Motor neuron (in vitro differentiated cells): Measurements from ENCODE around the gene MAP3K9. TPM values are rescaled to one million over a fixed set of nuclear protein-coding genes. Genes with fewer than 3 reads are reported as not detected.
A peak's percentile ranks its signal among the peaks of the same experiment; 100 is the strongest.

ENCODE experiments used
- ATAC-seq, 8 experiments: fragments of 200-7000 bp; cut with Tn5 transposase; replicated peaks in 6 of 8; 2 replicates each; pipeline ENCODE4 v1.8.0; 2021; ENCODE audit warnings: mild to moderate bottlenecking in 8 of 8, moderate library complexity in 8 of 8
- H3K27ac ChIP-seq, 2 donors: fragments of 250-450 bp; sonication (Bioruptor Pico); 2 replicates each; pipeline ENCODE4 v1.9.0; 2021; ENCODE audit warnings: antibody characterized with exemption in 2 of 2, mild to moderate bottlenecking in 2 of 2, moderate library complexity in 1 of 2
- H3K4me1 ChIP-seq, 2 donors: fragments of 250-450 bp; sonication (Bioruptor Pico); replicated peaks in 1 of 2; 2 replicates each; pipeline ENCODE4 v1.6.1; 2021; ENCODE audit warnings: antibody characterized with exemption in 2 of 2, mild to moderate bottlenecking in 2 of 2, moderate library complexity in 1 of 2
- H3K4me3 ChIP-seq, 5 donors: fragments of 250-450 bp; sonication (Bioruptor Pico); 2 replicates each; pipeline ENCODE4 v1.9.0; 2021; ENCODE audit warnings: antibody characterized with exemption in 5 of 5, mild to moderate bottlenecking in 5 of 5, moderate library complexity in 4 of 5
- WGBS, 10 experiments: fragments of 450-650 bp; shearing (Covaris generic); methylation state at CpG; one replicate each; pipeline ENCODE4 v1.0.0; 2022; 5-methylcytosine and 5-hydroxymethylcytosine counted together
- in situ Hi-C, 9 experiments: fragments of 400-800 bp; cut with MboI; loops; one replicate each; pipeline ENCODE4 v1.15.0; 2021; ENCODE audit warnings: low sequenced_read_pairs in 9 of 9, low pct_unique_long_range_greater_than_20kb in 2 of 9; ENCODE audit not compliant: unreplicated experiment in 9 of 9
- total RNA-seq, 8 experiments: library from RNA; unstranded; fragments of 300-600 nt; gene quantifications; 2 replicates each; pipeline versions ENCODE4 v1.2.3 to v1.2.4, GENCODE V29; 2022

MAP3K9 gene
- total RNA-seq, 8 experiments from 2014 or later = 1.0 to 12.2 (median 10.5) TPM

- Histone ChIP-seq H3K4me1 (peaks cover 7 to 36% of the 10 kb centered on the region in 2 donors), H3K4me3 (peak overlapping the region in 1 of 5 donors; percentile 80), H3K27ac (no peak overlapping the region)
- in situ Hi-C loops = loop anchor here in 4 of 9 experiments (10.0 to 25.0 kb wide), 3 partner anchors 151 to 199 kb away; partner anchors contain the start of gene MED6 (in 2 of the 4)
- 71 to 100% (median 83%) methylated on average over 1 to 2 of the region's 2 CpGs; no CpG with 5 or more reads in 3 of the 10 experiments for WGBS, 10 experiments
- no peak for ATAC-seq
Observed at GRCh38 chr14:70811578-70811977, 2.3 kb upstream of the MAP3K9 start.

GRCh38 chr14:70811050-70811449 lies 1.7 kb upstream of the MAP3K9 start:
- no peak overlapping the region for H3K27ac ChIP-seq
- no peak for ATAC-seq
- in situ Hi-C loops = loop anchor here in 4 of 9 experiments (10.0 to 25.0 kb wide), 3 partner anchors 151 to 199 kb away; partner anchors contain the start of gene MED6 (in 2 of the 4)
- WGBS, 10 experiments = 40 to 100% (median 85%) methylated on average over 1 to 2 of the region's 2 CpGs; no CpG with 5 or more reads in 2 of the 10 experiments
- peak overlapping the region; percentile 59 to 81 (median 79) for H3K4me3 ChIP-seq
- peaks cover 7 to 36% of the 10 kb centered on the region in 2 donors for H3K4me1 ChIP-seq

- no peak for ATAC-seq
- in situ Hi-C loops = loop anchor here in 4 of 9 experiments (10.0 to 25.0 kb wide), 3 partner anchors 152 to 198 kb away; partner anchors contain the start of gene MED6 (in 2 of the 4)
Observed at GRCh38 chr14:70810621-70811020, 1.3 kb upstream of the MAP3K9 start.

GRCh38 chr14:70808416-70809224 lies 693 bp downstream of the MAP3K9 start:
- in situ Hi-C loops = loop anchor here in 3 of 9 experiments (25.0 kb wide), 2 partner anchors 154 to 196 kb away; partner anchors contain the start of gene MED6 (in 2 of the 3)

More at GRCh38 chr14:70810621-70811020, 1.3 kb upstream of the MAP3K9 start:
- H3K4me1 ChIP-seq = peaks cover 7 to 36% of the 10 kb centered on the region in 2 donors
- no peak overlapping the region for H3K27ac ChIP-seq
- H3K4me3 ChIP-seq = peak overlapping the region; percentile 59 to 81 (median 79)
- WGBS, 10 experiments = 25 to 84% (median 46%) methylated on average over 1 to 7 of the region's 7 CpGs; no CpG with 5 or more reads in 1 of the 10 experiments

DNA sequence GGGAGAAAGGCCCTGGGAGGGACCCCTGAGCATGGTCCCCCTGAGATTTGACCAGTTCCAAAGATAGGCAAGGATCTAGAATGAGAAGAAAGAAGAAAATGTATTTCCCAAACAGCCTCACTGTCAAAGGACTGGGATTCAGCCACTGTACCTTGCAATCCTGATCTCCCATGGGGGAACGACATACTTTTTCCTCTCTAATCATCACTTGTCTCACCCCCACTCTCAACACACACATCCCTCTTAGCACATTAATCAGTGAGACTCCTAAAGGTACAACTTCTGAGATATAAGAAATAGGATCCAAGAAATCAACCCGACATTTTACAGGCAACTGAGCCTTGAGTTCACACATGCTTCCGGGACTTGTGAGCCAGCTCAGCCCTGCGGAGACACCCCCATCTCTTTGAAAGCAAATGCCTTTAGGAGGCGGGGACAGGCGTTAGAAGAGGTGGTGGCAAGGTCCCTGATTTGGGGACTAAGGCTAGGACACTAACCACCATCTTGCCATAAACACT lies 1.4 kb downstream of the MAP3K9 start:
- Histone ChIP-seq H3K4me1 (peaks cover 7 to 21% of the 10 kb centered on the region in 2 donors), H3K4me3 (peak overlapping the region; percentile 59 to 81 (median 79)), H3K27ac (no peak overlapping the region)
- 0 to 26% (median 9%) methylated on average over 2 to 3 of the region's 6 CpGs; no CpG with 5 or more reads in 4 of the 10 experiments for WGBS, 10 experiments
- in situ Hi-C loops = loop anchor here in 3 of 9 experiments (25.0 kb wide), 2 partner anchors 154 to 196 kb away; partner anchors contain the start of gene MED6 (in 2 of the 3)
- ATAC-seq = no peak

More at GRCh38 chr14:70808416-70809224, 693 bp downstream of the MAP3K9 start:
- peak overlapping the region; percentile 52 to 80 for H3K27ac ChIP-seq
- peaks cover 7 to 27% of the 10 kb centered on the region in 2 donors for H3K4me1 ChIP-seq
- WGBS, 10 experiments = 0% methylated on average over 9 of the region's 77 CpGs; no CpG with 5 or more reads in 9 of the 10 experiments
- H3K4me3 ChIP-seq = peak overlapping the region; percentile 59 to 81 (median 79)
- peak in 2 of 8 experiments; percentile 0 to 1 for ATAC-seq

DNA sequence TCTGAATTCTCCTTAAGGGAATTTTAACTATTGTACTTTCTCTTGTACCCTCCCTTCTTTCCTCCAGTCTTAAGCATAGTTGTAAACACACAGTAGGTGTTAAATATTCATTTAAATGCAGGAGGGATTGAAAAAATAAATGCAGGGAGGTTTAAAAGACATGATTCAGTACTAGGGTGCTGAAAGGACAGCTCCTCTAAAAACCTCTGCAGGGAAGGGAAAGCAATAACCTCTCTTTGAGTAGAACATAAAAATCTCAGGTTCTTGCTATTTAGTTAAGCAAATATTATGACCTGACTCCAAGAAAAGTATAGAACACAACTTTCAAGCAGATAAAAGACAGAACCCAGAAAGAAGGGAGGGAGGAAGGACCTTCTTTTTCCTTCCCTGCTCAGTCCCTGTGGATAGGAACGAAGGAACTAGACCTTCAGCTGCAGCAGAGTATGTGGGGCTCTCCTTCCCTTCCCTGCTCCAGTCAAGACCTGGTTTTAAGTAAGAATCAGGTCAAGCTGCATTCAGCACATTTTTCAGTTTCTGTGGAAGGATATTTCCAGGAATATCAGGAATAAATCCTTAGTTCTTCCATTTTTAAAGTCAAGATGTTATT lies 4.7 kb downstream of the MAP3K9 start:
- Histone ChIP-seq H3K4me3 (no peak overlapping the region), H3K27ac (no peak overlapping the region), H3K4me1 (peaks cover 0 to 4% of the 10 kb centered on the region in 2 donors)
- ATAC-seq = no peak
- 50 to 86% (median 65%) methylated on average over 1 of the region's 1 CpG; no CpG with 5 or more reads in 6 of the 10 experiments for WGBS, 10 experiments
- in situ Hi-C loops = loop anchor here in 3 of 9 experiments (25.0 kb wide), 2 partner anchors 158 to 192 kb away; partner anchors contain the start of gene MED6 (in 2 of the 3)

- no peak for ATAC-seq
- 0 to 100% (median 89%) methylated on average over 2 to 3 of the region's 3 CpGs; no CpG with 5 or more reads in 1 of the 10 experiments for WGBS, 10 experiments
- Histone ChIP-seq H3K27ac (no peak overlapping the region), H3K4me1 (peaks cover 0 to 4% of the 10 kb centered on the region in 2 donors), H3K4me3 (no peak overlapping the region)
- in situ Hi-C loops = loop anchor here in 3 of 9 experiments (25.0 kb wide), 2 partner anchors 159 to 191 kb away; partner anchors contain the start of gene MED6 (in 2 of the 3)
Observed at GRCh38 chr14:70803321-70804310, 5.7 kb downstream of the MAP3K9 start.

GRCh38 chr14:70802379-70802778 lies 6.9 kb downstream of the MAP3K9 start:
- Histone ChIP-seq H3K4me1 (no peaks in the 10 kb centered on the region), H3K4me3 (no peak overlapping the region), H3K27ac (no peak overlapping the region)
- WGBS, 10 experiments = 0 to 100% (median 71%) methylated on average over 1 of the region's 1 CpG; no CpG with 5 or more reads in 2 of the 10 experiments
- no peak for ATAC-seq
- in situ Hi-C loops = loop anchor here in 3 of 9 experiments (25.0 kb wide), 2 partner anchors 160 to 190 kb away; partner anchors contain the start of gene MED6 (in 2 of the 3)

DNA sequence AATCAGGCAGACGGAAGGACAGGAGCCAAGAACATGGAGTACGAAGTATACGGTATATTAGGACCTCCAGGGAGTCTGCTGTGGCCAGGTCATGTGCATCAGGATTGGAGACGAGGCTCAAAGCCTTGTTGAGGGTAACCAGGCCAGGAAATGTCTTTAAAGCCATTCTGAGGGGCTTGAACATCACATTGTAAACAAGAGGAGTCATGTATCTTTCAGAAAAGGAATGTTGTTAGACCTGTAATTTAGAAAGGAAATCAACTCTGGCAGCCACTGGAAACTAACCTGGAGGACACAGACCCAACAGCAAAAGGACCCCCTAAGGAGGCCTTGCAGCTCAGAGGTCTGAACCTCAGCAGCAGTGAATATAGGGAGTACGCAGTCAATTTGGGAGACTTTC lies 7.5 kb downstream of the MAP3K9 start:
- ATAC-seq = no peak
- Histone ChIP-seq H3K4me1 (no peaks in the 10 kb centered on the region), H3K27ac (no peak overlapping the region), H3K4me3 (no peak overlapping the region)
- in situ Hi-C loops = loop anchor here in 3 of 9 experiments (25.0 kb wide), 2 partner anchors 160 to 190 kb away; partner anchors contain the start of gene MED6 (in 2 of the 3)
- WGBS, 10 experiments = 0 to 100% (median 85%) methylated on average over 1 to 5 of the region's 5 CpGs; no CpG with 5 or more reads in 1 of the 10 experiments

- 20 to 100% (median 91%) methylated on average over 1 to 8 of the region's 8 CpGs; no CpG with 5 or more reads in 1 of the 10 experiments for WGBS, 10 experiments
- H3K4me3 ChIP-seq = no peak overlapping the region
- no peak overlapping the region for H3K27ac ChIP-seq
- no peak for ATAC-seq
- in situ Hi-C loops = no loop called here
- H3K4me1 ChIP-seq = no peaks in the 10 kb centered on the region
Observed at GRCh38 chr14:70796551-70796950, 12.8 kb downstream of the MAP3K9 start.

- Histone ChIP-seq H3K4me1 (peaks cover 0 to 16% of the 10 kb centered on the region in 2 donors), H3K27ac (no peak overlapping the region), H3K4me3 (no peak overlapping the region)
- ATAC-seq = no peak
- 20 to 100% (median 78%) methylated on average over 1 to 3 of the region's 3 CpGs; no CpG with 5 or more reads in 2 of the 10 experiments for WGBS, 10 experiments
- in situ Hi-C loops = no loop called here
Observed at GRCh38 chr14:70794294-70794693, 15.0 kb downstream of the MAP3K9 start.
